Mesothelial cell of epicardium (in vitro differentiated cells): Measurements from ENCODE around the gene INSIG2. TPM values are rescaled to one million over a fixed set of nuclear protein-coding genes. Genes with fewer than 3 reads are reported as not detected.

Source experiments
- DNase-seq, 2 experiments: peaks; one replicate each; pipeline ENCODE4 v3.0.0; 2021; ENCODE audit warnings: low spot score in 2 of 2; ENCODE audit not compliant: unreplicated experiment in 2 of 2
- H3K27ac Mint-ChIP-seq: 2 replicates; pipeline ENCODE4 v1.8.0; 2021; ENCODE audit warnings: mixed read lengths
- H3K27me3 Mint-ChIP-seq: 2 replicates; pipeline ENCODE4 v1.8.0; 2021; ENCODE audit warnings: low read depth, mixed read lengths
- H3K36me3 Mint-ChIP-seq: 2 replicates; pipeline ENCODE4 v1.8.0; 2021; ENCODE audit warnings: mixed read lengths
- H3K4me1 Mint-ChIP-seq: 2 replicates; pipeline ENCODE4 v1.8.0; 2021; ENCODE audit warnings: mixed read lengths
- H3K4me3 Mint-ChIP-seq: 2 replicates; pipeline ENCODE4 v1.8.0; 2021; ENCODE audit warnings: mild to moderate bottlenecking, moderate library complexity, mixed read lengths
- H3K9me3 Mint-ChIP-seq: 2 replicates; pipeline ENCODE4 v1.8.0; 2021; ENCODE audit warnings: mixed read lengths
- total RNA-seq: library from RNA; stranded (reverse); gene quantifications from 3 replicates; pipeline ENCODE4 v1.2.1, GENCODE V29; 2021
- TF ChIP-seq, protein P1 (sequence below): fragments of 200-600 bp; sonication (generic); IDR thresholded peaks from one replicate; pipeline ENCODE4 v1.5.0; 2021; ENCODE audit warnings: antibody characterized with exemption; ENCODE audit not compliant: unreplicated experiment

The INSIG2 gene
- total RNA-seq, 1 donor from 2014 or later: 22.5 TPM

DNA sequence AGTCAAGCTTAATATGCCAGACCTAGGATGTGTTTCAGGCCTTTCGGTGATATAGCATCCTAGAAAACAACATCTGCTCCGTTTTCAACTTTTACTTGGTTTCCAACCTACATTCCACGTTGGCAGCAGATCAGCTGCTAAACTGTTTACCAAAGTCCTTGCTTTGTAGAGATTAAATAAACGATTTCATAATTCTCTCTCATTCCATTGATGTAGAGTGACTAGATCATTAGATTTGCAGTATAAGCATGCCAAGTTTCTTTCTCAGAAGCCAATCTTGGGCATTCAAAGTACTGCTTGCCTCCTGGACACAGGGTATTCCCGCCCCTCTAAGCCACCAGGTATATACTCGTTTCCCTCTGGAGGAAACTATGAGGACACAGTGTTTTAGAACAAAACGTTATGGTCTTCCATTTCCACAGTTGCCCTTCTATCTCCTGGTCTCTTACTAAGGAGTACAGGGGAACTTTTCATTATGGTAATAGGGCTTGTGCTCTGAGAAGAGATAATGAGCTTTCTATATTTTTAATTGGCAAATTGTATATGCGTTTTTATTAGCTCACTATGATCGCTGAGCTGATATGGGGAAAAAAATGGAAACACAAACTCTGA is 10.5 kb upstream of the INSIG2 start:
- Mint-ChIP-seq H3K4me3 (no peak overlapping the region), H3K4me1 (peaks cover 4% of the 10 kb centered on the region), H3K27me3 (peaks cover 92% of the 10 kb centered on the region), H3K9me3 (no peaks in the 10 kb centered on the region), H3K27ac (no peak overlapping the region), H3K36me3 (no peaks in the 10 kb centered on the region)
- DNase-seq: no peak
- TF ChIP-seq, protein P1, sequence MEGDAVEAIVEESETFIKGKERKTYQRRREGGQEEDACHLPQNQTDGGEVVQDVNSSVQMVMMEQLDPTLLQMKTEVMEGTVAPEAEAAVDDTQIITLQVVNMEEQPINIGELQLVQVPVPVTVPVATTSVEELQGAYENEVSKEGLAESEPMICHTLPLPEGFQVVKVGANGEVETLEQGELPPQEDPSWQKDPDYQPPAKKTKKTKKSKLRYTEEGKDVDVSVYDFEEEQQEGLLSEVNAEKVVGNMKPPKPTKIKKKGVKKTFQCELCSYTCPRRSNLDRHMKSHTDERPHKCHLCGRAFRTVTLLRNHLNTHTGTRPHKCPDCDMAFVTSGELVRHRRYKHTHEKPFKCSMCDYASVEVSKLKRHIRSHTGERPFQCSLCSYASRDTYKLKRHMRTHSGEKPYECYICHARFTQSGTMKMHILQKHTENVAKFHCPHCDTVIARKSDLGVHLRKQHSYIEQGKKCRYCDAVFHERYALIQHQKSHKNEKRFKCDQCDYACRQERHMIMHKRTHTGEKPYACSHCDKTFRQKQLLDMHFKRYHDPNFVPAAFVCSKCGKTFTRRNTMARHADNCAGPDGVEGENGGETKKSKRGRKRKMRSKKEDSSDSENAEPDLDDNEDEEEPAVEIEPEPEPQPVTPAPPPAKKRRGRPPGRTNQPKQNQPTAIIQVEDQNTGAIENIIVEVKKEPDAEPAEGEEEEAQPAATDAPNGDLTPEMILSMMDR: no peak

DNA sequence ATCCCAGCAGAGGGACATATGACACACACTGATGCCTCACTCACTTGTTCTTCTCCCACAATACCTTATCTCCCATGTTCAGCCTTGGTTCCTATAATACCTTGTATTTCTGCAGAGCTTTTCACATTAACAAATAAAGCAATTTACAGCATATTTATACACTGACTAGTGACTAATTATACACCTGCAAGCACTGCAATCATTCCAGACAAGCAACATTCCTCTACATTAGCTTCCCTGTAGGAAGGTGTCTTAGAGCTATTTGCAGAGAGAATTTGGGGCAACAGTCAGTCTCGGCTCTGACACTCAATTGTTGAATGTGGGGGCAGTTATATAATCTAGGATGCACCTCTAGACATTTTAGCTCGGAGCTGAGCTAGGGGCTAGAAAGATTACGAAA is 9.5 kb upstream of the INSIG2 start:
- DNase-seq: no peak
- H3K27me3 Mint-ChIP-seq: peaks cover 93% of the 10 kb centered on the region
- peaks cover 4% of the 10 kb centered on the region for H3K4me1 Mint-ChIP-seq
- no peaks in the 10 kb centered on the region for H3K36me3 Mint-ChIP-seq
- H3K27ac Mint-ChIP-seq: no peak overlapping the region
- TF ChIP-seq, protein P1: no peak
- H3K9me3 Mint-ChIP-seq: no peaks in the 10 kb centered on the region
- no peak overlapping the region for H3K4me3 Mint-ChIP-seq

DNA sequence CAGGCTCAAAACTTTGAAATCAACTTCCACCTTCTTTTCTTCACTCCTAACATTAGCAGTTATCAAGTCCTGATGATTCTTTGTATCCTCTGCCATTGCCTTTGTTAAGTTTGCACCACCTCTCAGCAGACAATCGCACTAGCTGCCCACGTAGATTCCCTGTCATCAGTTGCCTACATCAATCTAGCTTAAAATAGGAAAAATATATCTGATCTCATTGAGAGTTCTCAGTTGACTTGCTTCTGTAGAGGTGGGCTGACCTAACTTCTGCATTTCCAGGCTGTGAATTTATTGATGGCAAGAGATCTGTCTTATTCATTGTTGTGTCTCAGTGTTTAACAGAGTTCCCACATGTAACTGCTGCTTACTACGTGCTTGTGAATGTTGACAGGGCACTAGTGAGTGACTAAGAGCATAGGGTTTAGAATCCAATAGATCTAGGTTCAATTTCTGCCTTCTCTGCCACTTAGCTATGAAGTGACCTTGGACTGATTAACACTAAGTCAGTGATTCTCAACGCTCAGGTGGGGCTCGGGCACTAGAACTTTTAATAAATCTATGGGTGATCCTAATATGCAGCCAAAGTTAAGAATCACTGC is 3.7 kb upstream of the INSIG2 start:
- TF ChIP-seq, protein P1: no peak
- Mint-ChIP-seq H3K27me3 (peaks cover 58% of the 10 kb centered on the region), H3K4me3 (no peak overlapping the region), H3K27ac (no peak overlapping the region), H3K36me3 (no peaks in the 10 kb centered on the region), H3K9me3 (no peaks in the 10 kb centered on the region), H3K4me1 (peaks cover 6% of the 10 kb centered on the region)
- DNase-seq: no peak

DNA sequence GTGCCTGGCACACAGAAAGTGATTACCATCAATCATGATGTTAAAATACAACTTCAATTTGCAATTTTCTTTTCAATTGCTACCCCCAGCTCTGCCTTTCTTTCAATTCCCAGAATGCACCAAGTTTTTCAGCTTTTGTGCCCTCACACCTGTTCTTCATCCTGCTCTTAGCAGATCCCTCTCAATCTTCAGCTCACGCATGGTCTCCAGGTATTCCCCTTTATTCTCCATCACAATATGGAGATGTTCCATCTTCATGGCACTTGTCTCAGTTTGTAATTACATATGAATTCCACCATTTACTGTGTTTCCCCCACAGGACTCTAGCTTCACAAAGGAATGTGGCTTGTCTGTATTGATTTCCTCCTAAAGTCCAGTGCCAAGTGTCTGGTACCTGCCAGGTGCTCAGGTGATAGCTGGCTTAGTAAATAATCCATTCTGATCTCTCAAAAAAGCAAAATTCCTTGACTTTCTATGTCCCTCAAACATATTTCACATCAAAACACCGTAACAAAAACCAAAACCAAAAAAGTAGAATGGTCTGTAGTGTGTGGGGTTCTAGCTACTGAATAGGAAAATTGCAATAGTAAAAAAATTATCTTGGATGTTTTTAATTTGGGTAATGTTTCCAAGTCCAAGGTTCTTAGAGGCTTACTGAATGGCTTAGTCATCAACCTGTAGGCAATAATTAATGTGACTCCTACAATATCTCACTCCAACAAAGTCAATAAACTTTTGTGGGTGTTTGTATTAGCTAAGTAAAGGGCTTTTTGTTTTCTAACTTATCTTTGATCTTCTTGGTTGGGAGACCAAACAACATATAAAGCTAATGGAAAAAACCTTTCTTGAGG is 2.9 kb upstream of the INSIG2 start:
- peaks cover 50% of the 10 kb centered on the region for H3K27me3 Mint-ChIP-seq
- H3K4me3 Mint-ChIP-seq: no peak overlapping the region
- no peaks in the 10 kb centered on the region for H3K36me3 Mint-ChIP-seq
- H3K27ac Mint-ChIP-seq: no peak overlapping the region
- DNase-seq: no peak
- H3K9me3 Mint-ChIP-seq: no peaks in the 10 kb centered on the region
- H3K4me1 Mint-ChIP-seq: peaks cover 11% of the 10 kb centered on the region
- TF ChIP-seq, protein P1: no peak

DNA sequence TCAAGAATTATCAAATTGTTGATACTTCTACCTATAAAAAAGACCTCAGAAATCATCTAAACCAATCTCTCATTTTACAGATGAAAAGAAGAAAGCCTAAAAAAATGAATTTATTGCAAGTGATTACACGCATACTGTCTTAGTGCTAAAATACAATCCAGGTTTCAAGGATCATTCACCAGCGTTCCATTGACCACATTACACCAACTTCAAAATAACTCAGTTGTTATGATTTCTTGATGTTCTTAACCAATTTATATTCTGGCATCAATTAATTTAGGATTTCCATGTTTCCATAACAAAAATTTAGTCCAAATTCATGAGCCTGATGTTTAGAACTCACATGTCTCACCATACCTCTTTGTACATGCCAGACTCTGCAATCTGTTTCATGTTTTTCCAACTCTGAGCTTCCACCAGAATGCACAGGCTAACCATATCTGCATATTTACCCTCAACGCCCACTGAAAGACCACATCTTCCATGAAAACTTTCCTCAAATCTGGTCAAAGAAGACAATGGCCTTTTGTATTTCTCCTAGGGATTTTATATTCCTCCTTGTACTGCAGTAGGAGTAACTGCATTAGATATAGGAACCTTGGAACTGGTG is 2.1 kb upstream of the INSIG2 start:
- peaks cover 13% of the 10 kb centered on the region for H3K4me1 Mint-ChIP-seq
- peaks cover 43% of the 10 kb centered on the region for H3K27me3 Mint-ChIP-seq
- H3K36me3 Mint-ChIP-seq: no peaks in the 10 kb centered on the region
- H3K9me3 Mint-ChIP-seq: no peaks in the 10 kb centered on the region
- TF ChIP-seq, protein P1: no peak
- no peak for DNase-seq
- no peak overlapping the region for H3K4me3 Mint-ChIP-seq
- H3K27ac Mint-ChIP-seq: no peak overlapping the region
